ENCODE data around the gene ZCWPW2. TPM values are rescaled to one million over a fixed set of nuclear protein-coding genes. Genes with fewer than 3 reads are reported as not detected.

Gene ZCWPW2
- polyA plus RNA-seq, 3 donors, result 0.61 to 4.8 (median 0.66) TPM

GRCh38 chr3:28347374-28348264 lies 902 bp upstream of the ZCWPW2 start:
- peak overlapping the region; percentile 100 for H3K27ac ChIP-seq (ENCODE audit: low read depth, low read length)
- WGBS, 3 donors, result 16 to 19% (median 17%) methylated on average over 16 of the region's 16 CpGs

GRCh38 chr3:28348265-28348628 lies 274 bp upstream of the ZCWPW2 start:
- 1% methylated on average over 15 to 16 of the region's 16 CpGs for WGBS, 3 donors
- peak overlapping the region; percentile 100 for H3K27ac ChIP-seq (ENCODE audit: low read depth, low read length)

GRCh38 chr3:28349469-28350000 lies 1.0 kb downstream of the ZCWPW2 start:
- H3K27ac ChIP-seq (ENCODE audit: low read depth, low read length), result peak overlapping the region; percentile 100
- 12 to 29% (median 23%) methylated on average over 13 of the region's 13 CpGs for WGBS, 3 donors

- H3K27ac ChIP-seq (ENCODE audit: low read depth, low read length), result no peak overlapping the region
- WGBS, 3 donors, result 45 to 85% (median 54%) methylated on average over 4 of the region's 4 CpGs
Observed at GRCh38 chr3:28376424-28376823, 27.9 kb downstream of the ZCWPW2 start.

- no peak overlapping the region for H3K27ac ChIP-seq (ENCODE audit: low read depth, low read length)
- WGBS, 3 donors, result 90 to 95% (median 91%) methylated on average over 5 of the region's 5 CpGs
Observed at GRCh38 chr3:28386049-28386448, 37.5 kb downstream of the ZCWPW2 start.

- no peak overlapping the region for H3K27ac ChIP-seq (ENCODE audit: low read depth, low read length)
- WGBS, 3 donors, result 87 to 100% (median 88%) methylated on average over 1 of the region's 1 CpG
Observed at GRCh38 chr3:28388978-28389377, 40.5 kb downstream of the ZCWPW2 start.

GRCh38 chr3:28399206-28399605 lies 50.7 kb downstream of the ZCWPW2 start:
- no peak overlapping the region for H3K27ac ChIP-seq (ENCODE audit: low read depth, low read length)
- 88 to 93% (median 93%) methylated on average over 2 to 3 of the region's 3 CpGs for WGBS, 3 donors

- H3K27ac ChIP-seq (ENCODE audit: low read depth, low read length), result no peak overlapping the region
- 62 to 78% (median 71%) methylated on average over 1 of the region's 1 CpG for WGBS, 3 donors
Observed at GRCh38 chr3:28406241-28406640, 57.7 kb downstream of the ZCWPW2 start.

- no peak overlapping the region for H3K27ac ChIP-seq (ENCODE audit: low read depth, low read length)
Observed at GRCh38 chr3:28449398-28449797, 100.9 kb downstream of the ZCWPW2 start.

GRCh38 chr3:28462866-28463265 lies 114.3 kb downstream of the ZCWPW2 start:
- no peak overlapping the region for H3K27ac ChIP-seq (ENCODE audit: low read depth, low read length)
- WGBS, 3 donors, result 38 to 72% (median 57%) methylated on average over 1 of the region's 1 CpG

GRCh38 chr3:28467414-28467813 lies 118.9 kb downstream of the ZCWPW2 start:
- 88 to 90% (median 88%) methylated on average over 1 of the region's 1 CpG for WGBS, 3 donors

GRCh38 chr3:28476194-28476593 lies 127.7 kb downstream of the ZCWPW2 start:
- H3K27ac ChIP-seq (ENCODE audit: low read depth, low read length), result no peak overlapping the region

More at GRCh38 chr3:28467414-28467813, 118.9 kb downstream of the ZCWPW2 start:
- H3K27ac ChIP-seq (ENCODE audit: low read depth, low read length), result no peak overlapping the region

GRCh38 chr3:28476764-28477163 lies 128.2 kb downstream of the ZCWPW2 start:
- no peak overlapping the region for H3K27ac ChIP-seq (ENCODE audit: low read depth, low read length)
- 72 to 81% (median 79%) methylated on average over 5 of the region's 5 CpGs for WGBS, 3 donors

GRCh38 chr3:28485164-28485563 lies 136.6 kb downstream of the ZCWPW2 start:
- no peak overlapping the region for H3K27ac ChIP-seq (ENCODE audit: low read depth, low read length)

GRCh38 chr3:28495301-28495700 lies 146.8 kb downstream of the ZCWPW2 start:
- no peak overlapping the region for H3K27ac ChIP-seq (ENCODE audit: low read depth, low read length)

- H3K27ac ChIP-seq (ENCODE audit: low read depth, low read length), result no peak overlapping the region
- 82 to 86% (median 83%) methylated on average over 6 of the region's 6 CpGs for WGBS, 3 donors
Observed at GRCh38 chr3:28502397-28502937, 153.9 kb downstream of the ZCWPW2 start.

- 0 to 40% (median 36%) methylated on average over 1 of the region's 1 CpG for WGBS, 3 donors
- H3K27ac ChIP-seq (ENCODE audit: low read depth, low read length), result no peak overlapping the region
Observed at GRCh38 chr3:28504976-28505375, 156.5 kb downstream of the ZCWPW2 start.

- WGBS, 3 donors, result 91 to 96% (median 94%) methylated on average over 3 of the region's 3 CpGs
- no peak overlapping the region for H3K27ac ChIP-seq (ENCODE audit: low read depth, low read length)
Observed at GRCh38 chr3:28521663-28522062, 173.1 kb downstream of the ZCWPW2 start.

- WGBS, 3 donors, result 0 to 48% (median 37%) methylated on average over 1 of the region's 1 CpG
- H3K27ac ChIP-seq (ENCODE audit: low read depth, low read length), result no peak overlapping the region
Observed at GRCh38 chr3:28542351-28542750, 193.8 kb downstream of the ZCWPW2 start.

GRCh38 chr3:28544236-28544635 lies 195.7 kb downstream of the ZCWPW2 start:
- no peak overlapping the region for H3K27ac ChIP-seq (ENCODE audit: low read depth, low read length)
- WGBS, 3 donors, result 85 to 89% (median 86%) methylated on average over 3 of the region's 3 CpGs
